HepG2 (cell line): ENCODE results near the gene USP32. TPM values are rescaled to one million over a fixed set of nuclear protein-coding genes. Genes with fewer than 3 reads are reported as not detected.

Experiments
- ARNT2 ChIP-seq: sonication (generic); formaldehyde crosslinking; IDR thresholded peaks from 2 replicates; pipeline ENCODE4 v1.8.0; 2022; ENCODE audit warnings: mild to moderate bottlenecking, low read depth, missing genetic modification reagents, moderate library complexity
- GMEB2 ChIP-seq: IDR thresholded peaks from 2 replicates; pipeline ENCODE4 v1.6.1; 2016; ENCODE audit warnings: missing biosample characterization, missing genetic modification reagents, low read depth
- GPN1 ChIP-seq: sonication (generic); formaldehyde crosslinking; IDR thresholded peaks from 2 replicates; pipeline ENCODE4 v1.5.1; 2020; ENCODE audit warnings: missing genetic modification reagents, borderline replicate concordance
- HNRNPLL ChIP-seq: fragments of 200-400 bp; formaldehyde crosslinking; IDR thresholded peaks from 2 replicates; pipeline ENCODE4 v1.6.1; 2017; ENCODE audit warnings: mild to moderate bottlenecking, low read depth, low read length; ENCODE audit not compliant: poor library complexity, severe bottlenecking
- MEIS2 ChIP-seq: sonication (generic); formaldehyde crosslinking; IDR thresholded peaks from 2 replicates; pipeline ENCODE4 v1.9.0; 2021; ENCODE audit warnings: mild to moderate bottlenecking, missing genetic modification reagents
- PHF5A ChIP-seq: IDR thresholded peaks from one replicate; pipeline ENCODE4 v1.6.1; 2018; ENCODE audit warnings: low read depth, missing genetic modification reagents; ENCODE audit not compliant: unreplicated experiment
- RBM22 ChIP-seq: fragments of 200-400 bp; formaldehyde crosslinking; optimal IDR thresholded peaks from 2 replicates; pipeline ENCODE3; 2017; ENCODE audit warnings: mild to moderate bottlenecking, low read length, moderate library complexity
- SRY ChIP-seq: sonication (generic); formaldehyde crosslinking; IDR thresholded peaks from 2 replicates; pipeline ENCODE4 v1.8.0; 2022; ENCODE audit warnings: mild to moderate bottlenecking, missing genetic modification reagents
- ZHX1 ChIP-seq: sonication (generic); formaldehyde crosslinking; IDR thresholded peaks from 2 replicates; pipeline ENCODE4 v1.8.1; 2022; ENCODE audit warnings: low read depth, mild to moderate bottlenecking, missing genetic modification reagents
- ZNF253 ChIP-seq: sonication (generic); formaldehyde crosslinking; IDR thresholded peaks from 2 replicates; pipeline ENCODE4 v1.8.0; 2022; ENCODE audit warnings: mild to moderate bottlenecking, missing genetic modification reagents, borderline replicate concordance
- ZNF407 ChIP-seq: sonication (generic); formaldehyde crosslinking; IDR thresholded peaks from one replicate; pipeline ENCODE4 v1.5.1; 2020; ENCODE audit warnings: mild to moderate bottlenecking, missing genetic modification reagents; ENCODE audit errors: not compliant biosample characterization
- ZNF468 ChIP-seq: sonication (generic); formaldehyde crosslinking; IDR thresholded peaks from 2 replicates; pipeline ENCODE4 v1.8.0; 2022; ENCODE audit warnings: mild to moderate bottlenecking, moderate library complexity, missing genetic modification reagents
- ZNF556 ChIP-seq: sonication (generic); formaldehyde crosslinking; IDR thresholded peaks from 2 replicates; pipeline ENCODE4 v1.4.0; 2020; ENCODE audit warnings: mild to moderate bottlenecking, missing genetic modification reagents, borderline replicate concordance
- polyA plus RNA-seq, 8 experiments: library from polyadenylated mRNA; depleted of rRNA in 3 of 8; stranded (reverse) in 7 of 8; unstranded in 1 of 8; fragments of >200 nt; fragmentation: Illumina TruSeq in 4 of 8; extraction: Trizol in 4 of 8; gene quantifications; 2 replicates each; pipeline versions ENCODE4 v1.2.1 to v1.2.3, GENCODE V29; 2011 to 2016; ENCODE audit warnings: low read depth in 4 of 8, missing spikeins in 1 of 8, mixed read lengths in 1 of 8; ENCODE audit not compliant: insufficient read depth in 1 of 8
- total RNA-seq, 5 experiments: library from RNA; depleted of rRNA; stranded (reverse); fragments of >200 nt; fragmentation: Illumina TruSeq; extraction: Trizol; gene quantifications; 2 replicates each; pipeline ENCODE4 v1.2.3, GENCODE V29; 2016; ENCODE audit warnings: low read depth in 1 of 5

USP32 gene
- total and polyA plus RNA-seq, 2 of the 13 experiments (the other 11 are each of a cell fraction or from before 2014, with no cell fraction given), result 24.9 to 39.9 TPM

GRCh38 chr17:60392845-60393702, 1.1 kb upstream of the USP32 start (continued):
- TF ChIP-seq MEIS2 (CRISPR knock-in tag), result no peak
- no peak for TF ChIP-seq ARNT2 (CRISPR knock-in tag)
- no peak for TF ChIP-seq ZNF407 (CRISPR knock-in tag)
- no peak for TF ChIP-seq SRY (CRISPR knock-in tag)
- peak; percentile 12; the same call in 1 of the 2 replicates for TF ChIP-seq ZHX1 (CRISPR knock-in tag)
- TF ChIP-seq GMEB2, result no peak
- TF ChIP-seq GPN1 (CRISPR knock-in tag), result no peak
- TF ChIP-seq HNRNPLL, result no peak
- no peak for TF ChIP-seq ZNF253
- no peak for TF ChIP-seq ZNF556 (CRISPR knock-in tag)
- no peak for TF ChIP-seq PHF5A
- TF ChIP-seq RBM22, result no peak
- 0 out of 2 replicates have a peak, but pooled peaks have one; percentile 16 for TF ChIP-seq ZNF468 (CRISPR knock-in tag)
